NCI-H460 (cell line): ENCODE measurements around the gene MCMBP. TPM values are rescaled to one million over a fixed set of nuclear protein-coding genes. Genes with fewer than 3 reads are reported as not detected.
A peak's percentile ranks its signal among the peaks of the same experiment; 100 is the strongest.
"Not testable (repeated sequence)": the region's sequence is repeated elsewhere in the genome, so short reads cannot be mapped to it uniquely, and the experiment has no call there.

ENCODE experiments used
- DNase-seq: peaks from one replicate; pipeline ENCODE4 v3.0.0-alpha.2; 2016; ENCODE audit warnings: low read depth; ENCODE audit errors: extremely low read depth
- polyA plus RNA-seq: library from polyadenylated mRNA; depleted of rRNA; stranded (reverse); fragments of >200 nt; gene quantifications from 2 replicates; pipeline ENCODE4 v1.2.3, GENCODE V29; 2014; cell fraction: nucleus; rRNA removed
- total RNA-seq: library from RNA; depleted of rRNA; stranded (reverse); fragments of >200 nt; shearing (Covaris generic); gene quantifications from 2 replicates; pipeline ENCODE4 v1.2.3, GENCODE V29; 2014; rRNA removed

Gene MCMBP, protein sequence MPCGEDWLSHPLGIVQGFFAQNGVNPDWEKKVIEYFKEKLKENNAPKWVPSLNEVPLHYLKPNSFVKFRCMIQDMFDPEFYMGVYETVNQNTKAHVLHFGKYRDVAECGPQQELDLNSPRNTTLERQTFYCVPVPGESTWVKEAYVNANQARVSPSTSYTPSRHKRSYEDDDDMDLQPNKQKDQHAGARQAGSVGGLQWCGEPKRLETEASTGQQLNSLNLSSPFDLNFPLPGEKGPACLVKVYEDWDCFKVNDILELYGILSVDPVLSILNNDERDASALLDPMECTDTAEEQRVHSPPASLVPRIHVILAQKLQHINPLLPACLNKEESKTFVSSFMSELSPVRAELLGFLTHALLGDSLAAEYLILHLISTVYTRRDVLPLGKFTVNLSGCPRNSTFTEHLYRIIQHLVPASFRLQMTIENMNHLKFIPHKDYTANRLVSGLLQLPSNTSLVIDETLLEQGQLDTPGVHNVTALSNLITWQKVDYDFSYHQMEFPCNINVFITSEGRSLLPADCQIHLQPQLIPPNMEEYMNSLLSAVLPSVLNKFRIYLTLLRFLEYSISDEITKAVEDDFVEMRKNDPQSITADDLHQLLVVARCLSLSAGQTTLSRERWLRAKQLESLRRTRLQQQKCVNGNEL
- total RNA-seq, result 87.8 and 89.8 TPM in 2 replicates
- polyA plus RNA-seq, result 93.5 and 106 TPM in 2 replicates

DNA sequence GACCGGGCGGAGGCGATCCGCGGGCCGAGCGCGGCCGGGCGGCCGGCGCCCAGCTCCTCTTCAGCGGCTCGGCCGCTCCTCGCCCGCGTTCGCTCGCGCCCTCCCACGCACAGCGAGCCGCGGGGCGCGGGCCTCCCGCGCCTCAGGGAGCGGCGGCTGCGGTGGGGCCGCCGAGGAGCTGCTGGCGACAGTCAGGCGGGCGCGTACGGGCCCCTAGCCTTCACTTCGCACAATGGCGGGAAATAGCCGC lies at the start of gene MCMBP:
TSS of gene MCMBP (minus strand) at position 234 of the 250 bp plus-strand sequence. CDS start 259 bp downstream, outside the sequence.
- no peak for DNase-seq

DNA sequence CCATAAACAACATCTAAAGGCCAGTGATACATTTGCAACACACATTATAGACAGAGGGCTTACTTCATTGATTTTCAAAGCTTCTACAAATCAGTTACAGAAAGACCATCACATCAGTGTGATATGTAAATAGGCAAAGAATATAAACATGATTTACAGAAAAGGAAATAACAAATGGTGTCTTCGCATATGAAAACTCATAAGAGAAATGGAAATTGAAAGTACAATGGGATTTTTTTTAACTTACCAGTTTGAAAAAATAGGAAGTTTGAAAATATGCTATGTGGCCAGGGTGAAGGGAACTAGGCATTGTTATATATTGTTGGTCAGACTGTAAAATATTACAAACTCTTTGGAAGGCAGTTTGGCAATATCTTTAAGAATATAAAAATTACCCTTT lies 47.2 kb upstream of the MCMBP start:
- DNase-seq, result no peak

DNA sequence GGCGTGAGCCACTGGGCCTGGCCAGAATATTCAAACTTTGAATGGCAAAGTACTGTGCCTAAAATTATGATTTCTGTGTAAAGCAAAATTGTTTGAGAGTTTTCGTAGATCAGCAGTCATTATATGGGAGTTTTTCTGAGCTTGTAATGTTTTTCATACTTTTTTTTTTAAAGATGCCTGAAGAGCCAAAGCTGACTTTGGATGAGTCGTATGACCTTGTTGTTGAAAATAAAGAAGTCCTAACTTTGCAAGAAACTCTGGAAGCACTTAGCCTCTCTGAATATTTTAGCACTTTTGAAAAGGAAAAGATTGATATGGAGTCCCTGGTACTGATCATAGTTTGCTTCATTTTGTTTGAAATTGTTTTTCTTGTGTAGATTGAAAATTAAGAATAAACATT lies 46.6 kb upstream of the MCMBP start:
- DNase-seq, result no peak

DNA sequence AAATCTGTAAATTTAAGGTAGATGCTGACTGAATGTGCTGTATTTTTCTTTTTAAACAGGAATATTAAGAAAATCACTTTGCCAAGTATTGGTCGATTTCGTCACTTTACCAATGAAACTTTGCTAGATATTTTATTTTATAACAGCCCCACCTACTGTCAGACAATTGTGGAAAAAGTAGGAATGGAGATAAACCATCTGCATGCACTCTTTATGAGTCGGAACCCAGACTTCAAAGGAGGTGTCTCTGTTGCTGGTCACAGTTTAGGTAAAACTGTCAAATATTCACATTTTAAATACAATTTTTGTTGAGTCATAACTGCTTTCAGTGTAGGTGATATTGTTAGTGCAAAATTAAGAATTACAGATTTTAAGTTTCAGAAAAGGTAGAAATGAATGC lies 45.1 kb upstream of the MCMBP start:
- no peak for DNase-seq

DNA sequence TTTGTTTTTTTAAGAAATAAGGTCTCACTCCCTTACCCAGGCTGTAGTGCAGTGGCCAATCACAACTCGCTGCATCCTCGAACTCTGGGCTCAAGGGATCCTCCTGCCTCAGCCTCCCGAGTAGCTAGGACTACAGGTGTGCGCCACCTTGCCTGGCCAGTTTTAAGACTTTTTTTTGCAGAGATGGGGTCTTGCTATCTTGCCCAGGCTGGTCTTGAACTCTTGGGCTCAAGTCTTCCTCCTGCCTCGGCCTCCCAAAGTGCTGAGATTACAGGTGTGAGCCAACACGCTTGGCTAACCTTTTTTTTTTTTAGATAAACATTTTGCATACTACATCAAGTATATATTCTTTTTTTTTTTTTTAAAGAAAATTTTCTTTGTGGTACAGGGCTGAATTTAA lies 38.0 kb upstream of the MCMBP start:
- DNase-seq, result no peak

DNA sequence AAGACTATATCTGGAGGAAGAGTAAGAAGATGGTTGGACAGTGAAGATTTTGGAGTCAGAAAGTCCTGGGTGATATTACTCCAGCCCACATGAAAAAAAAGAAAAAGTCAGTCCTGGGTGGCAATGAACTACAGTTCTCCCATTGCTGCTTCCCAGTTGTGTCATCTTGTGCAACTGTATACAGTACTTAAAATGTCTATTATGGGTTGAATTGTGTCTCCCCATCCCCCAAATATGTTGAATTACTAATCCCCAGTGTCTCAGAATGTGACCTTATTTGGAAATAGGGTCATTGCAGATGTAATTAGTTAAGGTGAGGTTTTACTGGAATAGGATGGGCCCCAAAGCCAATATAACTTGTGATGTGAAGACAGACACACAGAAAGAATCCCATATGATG lies 35.5 kb upstream of the MCMBP start:
- DNase-seq, result no peak

DNA sequence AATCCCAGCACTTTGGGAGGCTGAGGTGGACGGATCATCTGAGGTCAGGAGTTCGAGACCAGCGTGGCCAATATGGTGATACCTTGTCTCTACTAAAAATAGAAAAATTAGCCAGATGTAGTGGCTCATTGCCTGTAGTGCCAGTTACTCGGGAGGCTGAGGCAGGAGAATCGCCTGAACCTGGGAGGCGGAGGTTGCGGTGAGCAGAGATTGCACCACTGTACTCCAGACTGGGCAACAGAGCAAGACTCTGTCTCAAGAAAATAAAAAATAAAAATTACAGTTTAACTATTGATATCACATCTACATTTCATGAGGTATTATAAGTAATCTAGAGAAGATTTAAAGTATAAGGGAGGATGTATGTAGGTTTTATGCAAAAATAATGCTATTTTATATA lies 35.1 kb upstream of the MCMBP start:
- not testable (repeated sequence) for DNase-seq

DNA sequence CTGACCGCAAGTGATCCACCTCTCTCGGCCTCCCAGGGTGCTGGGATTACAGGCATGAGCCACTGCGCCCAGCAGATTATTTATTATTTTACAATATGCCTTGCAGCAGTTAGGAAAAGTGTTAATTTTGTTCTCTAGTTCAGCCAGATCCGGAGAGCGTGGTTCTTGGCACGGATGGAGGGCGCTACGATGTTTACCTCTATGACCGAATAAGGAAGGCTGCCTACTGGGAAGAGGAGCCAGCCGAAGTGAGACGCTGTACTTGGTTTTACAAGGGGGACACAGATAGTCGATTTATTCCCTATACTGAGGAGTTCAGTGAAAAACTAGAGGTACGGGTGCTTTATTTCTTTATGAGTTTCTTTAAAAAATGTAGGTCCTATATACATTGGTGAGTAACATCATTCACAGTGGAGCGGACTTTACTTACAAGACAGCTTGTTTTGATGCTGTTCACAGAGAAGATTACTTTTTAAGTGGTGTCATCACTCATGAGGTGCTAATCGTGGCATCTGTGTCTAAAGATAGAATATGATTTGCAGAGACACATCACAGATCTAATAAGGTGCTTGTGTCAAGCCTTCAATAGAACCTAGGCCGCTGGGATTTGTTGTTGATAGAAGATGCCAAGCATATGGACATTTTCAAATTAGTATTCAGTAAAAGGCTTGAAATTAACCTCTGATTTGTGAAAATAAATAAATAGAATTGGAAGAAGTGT lies 31.5 kb upstream of the MCMBP start:
- DNase-seq, result no peak

DNA sequence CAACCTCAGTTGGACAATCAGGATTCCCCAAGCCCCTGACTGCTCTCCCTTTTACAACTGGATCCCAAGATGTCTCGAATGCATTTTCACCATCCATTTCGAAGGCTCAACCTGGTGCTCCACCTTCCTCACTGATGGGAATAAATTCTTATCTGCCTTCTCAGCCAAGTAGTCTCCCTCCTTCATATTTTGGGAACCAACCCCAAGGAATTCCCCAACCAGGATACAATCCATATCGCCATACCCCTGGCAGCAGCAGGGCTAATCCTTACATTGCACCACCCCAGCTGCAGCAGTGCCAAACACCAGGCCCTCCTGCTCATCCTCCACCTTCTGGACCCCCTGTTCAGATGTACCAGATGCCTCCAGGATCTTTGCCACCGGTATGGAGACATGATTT lies 25.9 kb upstream of the MCMBP start:
- no peak for DNase-seq

DNA sequence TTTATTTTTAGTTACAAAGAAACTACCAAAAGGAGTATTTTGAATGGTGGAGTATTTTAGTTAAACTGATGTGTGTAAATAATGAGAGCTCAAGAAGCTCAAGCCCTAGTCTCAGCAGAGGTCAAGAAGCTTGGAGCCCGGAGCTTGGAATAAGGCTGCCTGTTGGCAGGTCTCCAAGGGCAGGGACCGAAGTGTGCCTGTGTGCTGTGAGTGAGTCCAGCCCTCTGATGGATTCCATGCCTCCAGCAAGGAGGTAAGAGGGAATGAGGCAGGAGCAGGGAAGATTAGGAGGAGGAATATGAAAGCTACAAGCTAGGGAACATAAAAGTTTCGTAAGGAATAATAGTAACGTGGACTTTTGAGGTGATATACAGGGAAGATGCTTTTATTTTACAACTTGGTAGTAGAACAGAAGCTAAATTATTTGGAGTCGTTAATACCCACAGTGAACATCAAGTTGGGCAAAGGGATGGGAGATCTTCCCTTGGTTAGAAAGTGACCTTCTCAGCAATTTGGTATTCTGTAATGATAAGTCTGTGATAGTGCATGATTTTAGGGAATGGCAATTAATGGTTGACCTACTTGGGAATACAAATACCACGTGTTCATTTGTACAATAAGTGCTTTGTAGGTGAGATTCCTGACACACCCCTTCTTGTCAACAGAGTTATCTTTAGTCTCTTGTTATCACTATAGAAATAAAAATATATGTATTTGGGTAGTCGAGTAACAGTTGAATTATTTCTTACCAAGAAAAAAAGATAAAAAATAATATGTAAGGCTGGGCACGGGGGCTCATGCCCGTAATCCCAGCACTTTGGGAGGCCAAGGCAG lies 24.5 kb upstream of the MCMBP start:
- no peak for DNase-seq

DNA sequence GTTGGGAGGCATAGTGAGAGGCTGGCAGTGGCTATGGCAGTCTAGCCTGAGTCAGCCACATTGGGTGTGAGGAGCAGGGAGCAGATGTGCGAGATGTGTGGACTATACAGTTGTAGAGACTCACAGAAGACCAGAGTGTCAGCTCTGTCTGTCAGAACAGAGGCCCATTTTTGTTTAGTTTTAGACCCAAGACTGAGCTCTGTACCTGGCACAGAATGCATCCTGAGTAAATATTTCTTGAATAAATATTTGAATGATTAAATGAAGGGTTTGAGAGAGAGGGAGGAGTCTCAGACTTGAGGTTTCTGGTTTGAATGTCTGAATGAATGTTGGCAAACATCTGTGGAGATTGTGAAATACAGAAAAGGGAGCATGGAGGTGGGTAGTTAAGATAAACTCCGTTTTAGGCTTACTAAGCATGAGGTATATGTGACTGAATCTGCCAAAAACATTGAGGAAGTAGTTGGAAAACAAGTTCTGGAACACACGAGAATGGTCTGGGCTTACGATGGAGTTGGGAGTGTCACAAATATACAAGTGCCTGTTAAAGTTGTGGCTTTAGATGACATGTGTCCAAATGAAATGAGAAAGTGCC lies 23.5 kb upstream of the MCMBP start:
- DNase-seq, result no peak

DNA sequence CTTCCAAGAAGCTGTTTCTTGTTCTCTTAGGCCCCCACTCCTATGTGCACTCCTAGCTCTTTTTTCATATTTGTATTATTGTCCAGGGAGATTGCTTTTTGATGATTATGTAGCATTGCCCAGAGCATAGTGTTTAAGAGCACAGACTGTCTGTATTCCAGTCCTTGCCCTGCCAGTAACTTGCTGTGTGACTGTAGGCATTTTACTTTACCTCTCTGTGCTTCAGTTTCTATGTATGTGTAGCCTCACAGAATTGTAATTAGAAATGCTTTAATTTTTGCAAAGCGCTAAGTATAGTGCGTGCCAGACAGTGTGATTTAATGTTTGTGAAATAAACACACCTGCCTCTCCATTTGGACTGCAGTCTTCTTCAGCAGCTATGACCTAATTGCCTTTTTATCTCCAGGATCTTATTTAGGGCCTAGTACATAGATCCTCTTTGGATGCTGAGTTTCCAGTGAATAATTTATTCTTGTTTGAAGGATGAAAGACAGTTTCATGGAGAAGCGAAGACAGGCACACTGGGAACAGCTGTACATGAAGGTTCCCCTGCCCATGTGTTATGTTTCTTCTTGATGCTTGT lies 21.3 kb upstream of the MCMBP start:
- DNase-seq, result no peak

DNA sequence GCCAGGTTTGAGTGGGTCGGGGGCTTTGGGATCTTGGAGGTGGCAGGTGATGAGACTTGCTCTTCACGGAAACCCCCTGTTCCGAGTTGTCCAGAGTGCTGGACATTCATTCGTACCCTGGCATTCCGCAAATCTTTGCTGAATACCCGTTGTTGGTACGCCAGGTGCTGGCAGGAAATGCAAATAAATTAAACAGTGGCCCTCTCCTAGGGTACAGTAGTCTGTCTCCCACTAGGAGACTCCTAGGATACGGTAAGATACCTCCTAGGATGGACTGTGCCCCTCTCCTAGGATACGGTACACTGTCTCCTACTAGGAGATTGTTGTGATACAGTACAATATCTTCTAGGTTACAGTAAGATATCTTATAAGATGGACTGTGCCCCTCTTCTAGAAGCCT lies 20.4 kb upstream of the MCMBP start:
- DNase-seq, result no peak

DNA sequence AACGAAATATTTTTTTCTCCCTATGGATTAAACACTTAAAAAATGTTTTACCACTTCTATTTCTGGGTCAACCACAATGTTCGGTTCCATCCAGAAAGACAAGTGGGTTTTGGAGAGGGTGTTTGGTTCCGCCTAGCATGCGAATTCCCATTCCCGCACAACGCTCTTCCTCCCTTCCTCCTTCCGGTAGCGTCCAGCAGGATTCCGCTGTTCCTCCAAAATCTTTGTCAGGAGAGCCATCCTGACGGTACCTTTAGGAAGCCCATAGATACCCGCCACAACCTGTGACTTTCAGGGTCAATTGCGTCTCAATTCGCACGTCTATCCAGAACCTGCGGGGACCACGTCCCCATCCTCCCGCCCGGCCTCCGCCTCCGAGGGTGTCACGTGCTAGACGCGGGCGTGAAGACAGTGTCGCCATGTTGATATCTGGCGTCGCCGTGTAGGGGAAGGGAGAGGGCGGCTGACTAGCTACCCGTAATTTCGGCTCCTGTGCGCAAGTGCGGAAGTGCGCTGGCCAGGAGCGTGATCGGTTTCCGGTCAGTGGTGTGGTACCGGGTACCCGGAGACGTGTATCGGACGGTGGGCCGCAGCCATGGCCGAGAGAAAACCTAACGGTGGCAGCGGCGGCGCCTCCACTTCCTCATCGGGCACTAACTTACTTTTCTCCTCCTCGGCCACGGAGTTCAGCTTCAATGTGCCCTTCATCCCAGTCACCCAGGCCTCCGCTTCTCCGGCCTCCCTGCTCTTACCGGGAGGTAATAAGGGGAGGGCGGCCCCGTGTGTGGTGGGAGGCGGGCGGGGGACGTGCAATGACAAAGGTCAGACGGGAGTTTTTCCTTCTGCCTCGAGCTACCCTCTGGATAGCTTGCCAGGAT lies 19.8 kb upstream of the MCMBP start, which contains the start of gene SEC23IP:
TSS of gene SEC23IP (plus strand) at position 543 of the 878 bp plus-strand sequence. CDS start at position 596, 53 bp downstream.
- DNase-seq, result peak; percentile 95

DNA sequence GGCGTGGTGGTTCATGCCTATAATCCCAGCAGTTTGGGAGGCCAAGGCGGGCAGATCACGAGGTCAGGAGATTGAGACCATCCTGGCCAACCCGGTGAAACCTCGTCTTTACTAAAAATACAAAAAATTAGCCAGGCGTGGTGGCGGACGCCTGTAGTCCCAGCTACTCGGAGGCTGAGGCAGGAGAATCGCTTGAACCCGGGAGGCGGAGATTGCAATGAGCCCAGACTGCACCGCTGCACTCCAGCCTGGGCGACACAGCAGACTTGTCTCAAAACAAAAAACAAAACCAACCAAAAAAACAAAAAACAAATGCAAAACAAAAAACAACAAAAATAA lies 19.2 kb upstream of the MCMBP start:
- not testable (repeated sequence) for DNase-seq

DNA sequence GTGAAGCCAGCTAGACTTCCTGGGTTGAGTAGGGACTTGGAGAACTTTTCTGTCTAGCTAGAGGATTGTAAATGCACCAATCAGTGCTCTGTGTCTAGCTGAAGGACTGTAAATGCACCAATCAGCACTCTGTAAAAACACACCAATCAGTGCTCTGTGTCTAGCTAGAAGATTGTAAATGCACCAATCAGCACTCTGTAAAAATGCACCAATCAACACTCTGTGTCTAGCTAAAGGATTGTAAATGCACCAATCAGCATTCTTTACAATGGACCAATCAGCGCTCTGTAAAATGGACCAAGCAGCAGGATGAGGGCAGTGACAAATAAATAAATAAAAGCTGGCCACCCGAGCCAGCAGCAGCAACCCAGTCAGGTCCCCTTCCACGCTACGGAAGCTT lies 17.7 kb upstream of the MCMBP start:
- not testable (repeated sequence) for DNase-seq

DNA sequence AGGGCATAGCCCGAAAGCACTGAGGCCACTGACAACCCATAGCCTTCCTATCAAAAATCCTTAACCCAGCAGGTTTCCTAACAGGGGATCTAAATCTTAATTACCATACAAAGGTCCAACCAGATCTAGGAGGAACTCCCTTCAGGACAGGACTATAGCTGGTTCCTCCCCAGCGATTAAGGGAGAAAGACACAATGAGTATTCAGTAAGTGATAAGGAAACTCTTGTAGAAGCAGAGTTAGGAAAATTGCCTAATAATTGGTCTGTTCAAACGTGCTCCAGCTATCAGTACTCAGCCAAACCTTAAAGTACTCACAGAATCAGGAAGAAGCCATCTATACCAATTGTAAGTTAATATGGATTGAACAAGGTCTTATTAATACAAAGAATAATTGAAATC lies 16.6 kb upstream of the MCMBP start:
- DNase-seq, result not testable (repeated sequence)

DNA sequence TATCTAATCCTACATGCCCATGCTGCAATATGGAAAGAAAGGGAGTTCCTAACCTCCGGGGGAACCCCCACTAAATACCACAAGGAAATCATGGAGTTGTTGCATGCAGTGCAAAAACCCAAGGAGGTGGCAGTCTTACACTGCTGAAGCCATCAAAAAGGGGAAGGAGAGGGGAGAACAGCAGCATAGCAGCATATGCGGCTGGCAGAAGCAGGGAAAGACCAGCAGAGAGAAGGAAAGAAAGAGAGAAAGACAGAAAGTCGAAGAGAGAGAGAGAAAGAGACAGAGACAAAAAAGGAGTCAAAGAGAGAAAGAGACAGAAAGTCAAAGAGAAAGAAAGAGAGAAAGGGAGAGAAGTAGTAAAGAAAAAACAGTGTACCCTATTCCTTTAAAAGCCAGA lies 16.1 kb upstream of the MCMBP start:
- not testable (repeated sequence) for DNase-seq

DNA sequence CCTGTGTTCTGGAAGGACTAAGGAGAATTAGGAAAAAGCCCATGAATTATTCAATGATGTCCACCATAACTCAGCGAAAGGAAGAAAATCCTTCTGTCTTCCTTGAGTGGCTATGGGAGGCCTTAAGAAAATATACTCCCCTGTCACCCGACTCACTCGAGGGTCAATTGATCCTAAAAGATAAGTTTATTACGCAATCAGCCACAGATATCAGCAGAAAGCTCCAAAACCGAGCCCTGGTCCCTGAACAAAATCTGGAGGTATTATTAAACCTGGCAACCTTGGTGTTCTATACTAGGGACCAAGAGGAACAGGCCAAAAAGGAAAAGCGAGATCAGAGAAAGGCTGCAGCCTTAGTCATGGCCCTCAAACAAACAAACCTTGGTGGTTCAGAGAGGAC lies 13.4 kb upstream of the MCMBP start:
- not testable (repeated sequence) for DNase-seq
